Liver (tissue), 3 donors: Measurements from ENCODE around the gene ABHD14A.

Source experiments
- CTCF ChIP-seq: fragments of 150-350 bp; IDR thresholded peaks from 2 replicates; pipeline ENCODE4 v1.5.1; 2017; ENCODE audit warnings: improper control_type of control experiment, low read depth, low read length; ENCODE audit not compliant: missing input control
- GABPA ChIP-seq, 2 donors: IDR thresholded peaks in 1 of 2; conservative IDR thresholded peaks in 1 of 2; 2 replicates each; pipeline ENCODE4 v1.6.1; 2016; ENCODE audit warnings: antibody characterized with exemption in 2 of 2, mild to moderate bottlenecking in 1 of 2, moderate library complexity in 1 of 2
- HNF4G ChIP-seq: IDR thresholded peaks from 2 replicates; pipeline ENCODE4 v1.6.1; 2016; ENCODE audit warnings: antibody characterized with exemption
- JUND ChIP-seq, 2 donors: IDR thresholded peaks; 2 replicates each; pipeline ENCODE4 v1.6.1; 2016; ENCODE audit warnings: antibody characterized with exemption in 2 of 2
- RAD21 ChIP-seq, 2 donors: IDR thresholded peaks; 2 replicates each; pipeline ENCODE4 v1.6.1; 2016; ENCODE audit warnings: antibody characterized with exemption in 2 of 2, mild to moderate bottlenecking in 2 of 2
- REST ChIP-seq: IDR thresholded peaks from 2 replicates; pipeline ENCODE4 v1.6.1; 2016; ENCODE audit warnings: antibody characterized with exemption, mild to moderate bottlenecking
- SP1 ChIP-seq: IDR thresholded peaks from 2 replicates; pipeline ENCODE4 v1.6.1; 2018; ENCODE audit warnings: antibody characterized with exemption, mild to moderate bottlenecking
- TAF1 ChIP-seq: conservative IDR thresholded peaks from 2 replicates; pipeline ENCODE4 v1.6.1; 2016; ENCODE audit warnings: antibody characterized with exemption, mild to moderate bottlenecking
- YY1 ChIP-seq: IDR thresholded peaks from 2 replicates; pipeline ENCODE4 v1.6.1; 2016; ENCODE audit warnings: antibody characterized with exemption, mild to moderate bottlenecking
- ZBTB33 ChIP-seq: IDR thresholded peaks from 2 replicates; pipeline ENCODE4 v1.6.1; 2016; ENCODE audit warnings: antibody characterized with exemption
- donor health status: healthy.
- donor health status: healthy.

- no peak for TF ChIP-seq CTCF
- no peak for TF ChIP-seq TAF1
- TF ChIP-seq YY1, result no peak
- no peak for TF ChIP-seq ZBTB33
- TF ChIP-seq RAD21 (IDR thresholded peaks at IDR 0.05), result no peak
- TF ChIP-seq REST, result no peak
- TF ChIP-seq GABPA (IDR thresholded peaks at IDR 0.05 in 1 of 2, conservative IDR thresholded peaks at IDR 0.05 in 1 of 2), result no peak
- TF ChIP-seq SP1, result no peak
- no peak for TF ChIP-seq HNF4G
- TF ChIP-seq JUND (IDR thresholded peaks at IDR 0.05), result no peak
Measured at GRCh38 chr3:51968170-51968775, 6.6 kb upstream of the ABHD14A start.
